Stimulated activated CD4-positive, alpha-beta T cell treated with anti-CD3 and anti-CD28 coated beads, TNF-alpha, amount 100 ng/mL, for 1 hour (primary cell): ENCODE measurements around the gene REV3L.
"Not testable (repeated sequence)": the region's sequence is repeated elsewhere in the genome, so short reads cannot be mapped to it uniquely, and the experiment has no call there.

Experiments
- DNase-seq, 3 donors: peaks; one replicate each; pipeline ENCODE4 v3.0.0-alpha.2; 2020; ENCODE audit warnings: low read depth in 3 of 3, low spot score in 1 of 3

The REV3L gene

DNA sequence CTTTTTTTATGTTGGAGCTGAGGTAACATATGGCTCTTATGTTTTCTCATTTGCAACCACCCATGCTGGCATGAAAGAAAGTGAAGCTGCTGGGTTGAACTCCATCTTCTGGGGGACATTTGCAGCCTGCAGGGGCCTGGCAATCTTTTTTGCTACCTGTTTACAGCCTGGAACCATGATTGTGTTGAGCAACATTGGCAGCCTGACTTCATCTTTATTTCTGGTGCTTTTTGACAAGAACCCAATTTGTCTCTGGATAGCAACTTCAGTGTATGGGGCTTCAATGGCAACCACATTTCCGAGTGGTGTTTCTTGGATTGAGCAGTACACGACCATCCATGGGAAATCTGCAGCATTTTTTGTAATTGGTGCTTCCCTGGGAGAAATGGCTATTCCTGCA, 216.7 kb downstream of the REV3L start:
- DNase-seq, result no peak

DNA sequence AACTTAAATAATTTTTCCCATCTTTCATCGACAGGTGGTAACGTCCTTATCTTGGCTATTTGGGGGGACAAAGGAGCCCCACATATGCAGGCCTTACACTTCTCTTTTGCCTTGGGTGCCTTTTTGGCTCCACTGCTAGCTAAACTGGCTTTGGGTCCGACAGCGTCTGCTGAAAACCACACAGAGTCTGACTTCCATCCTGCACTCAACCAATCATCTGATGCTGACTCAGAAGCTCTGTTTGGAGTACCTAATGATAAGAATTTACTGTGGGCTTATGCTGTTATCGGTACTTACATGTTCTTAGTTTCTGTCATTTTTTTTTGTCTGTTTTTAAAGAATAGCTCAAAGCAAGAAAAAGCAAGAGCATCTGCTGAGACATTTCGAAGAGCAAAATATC, 217.2 kb downstream of the REV3L start:
- no peak for DNase-seq

DNA sequence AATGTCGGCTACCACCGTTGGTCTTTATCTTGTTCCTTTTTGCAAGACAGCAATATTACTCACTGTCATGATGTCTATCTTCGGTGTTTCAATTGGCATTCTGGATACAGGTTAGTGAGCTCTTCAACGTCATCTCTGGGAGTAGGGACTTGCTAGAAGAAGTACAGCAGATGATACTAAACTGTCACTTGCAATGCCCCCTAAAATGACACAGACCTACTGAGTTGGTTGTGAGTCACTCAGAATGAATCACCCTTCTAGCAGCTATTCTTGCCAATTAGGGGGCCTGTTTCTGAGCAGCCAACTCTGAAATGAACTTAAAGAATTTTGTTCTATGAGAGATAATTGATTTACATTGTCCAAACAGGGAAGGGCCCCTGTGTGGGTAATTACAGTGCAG, 219.2 kb downstream of the REV3L start:
- DNase-seq, result no peak

DNA sequence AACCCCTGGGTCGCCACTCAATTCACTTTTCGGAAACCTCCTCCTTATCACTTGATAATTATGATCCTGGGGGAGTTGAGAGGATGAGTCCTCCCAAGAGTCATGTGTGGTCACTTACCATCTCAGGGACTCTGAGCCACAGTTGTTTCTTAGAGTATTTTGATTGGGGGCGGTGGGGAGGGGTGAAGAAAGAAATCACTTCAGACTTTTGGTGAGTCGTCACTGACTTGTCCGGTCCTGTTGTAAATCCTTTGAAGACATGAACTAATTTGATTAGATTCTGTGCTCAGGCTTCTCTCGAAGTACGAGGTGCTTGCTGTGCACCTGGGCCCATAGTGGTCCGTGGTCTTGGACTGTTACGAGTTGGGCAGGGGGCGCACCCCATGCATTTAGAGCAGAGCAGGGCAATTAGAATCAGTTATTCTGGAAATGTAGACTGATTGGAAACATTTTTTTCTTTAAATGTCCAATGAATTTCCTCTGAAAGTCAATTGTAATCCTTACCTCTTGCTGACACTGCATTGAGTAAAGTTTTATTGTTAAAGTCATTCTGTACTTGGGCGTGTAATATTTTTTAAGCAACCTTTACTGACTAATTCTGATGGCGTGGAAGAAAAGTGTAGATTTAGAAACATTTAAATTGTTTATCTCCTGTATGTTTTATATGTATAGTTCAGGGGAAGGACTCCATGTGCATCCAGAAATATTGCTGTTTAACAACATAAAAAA, 222.3 kb downstream of the REV3L start:
- DNase-seq, result no peak

DNA sequence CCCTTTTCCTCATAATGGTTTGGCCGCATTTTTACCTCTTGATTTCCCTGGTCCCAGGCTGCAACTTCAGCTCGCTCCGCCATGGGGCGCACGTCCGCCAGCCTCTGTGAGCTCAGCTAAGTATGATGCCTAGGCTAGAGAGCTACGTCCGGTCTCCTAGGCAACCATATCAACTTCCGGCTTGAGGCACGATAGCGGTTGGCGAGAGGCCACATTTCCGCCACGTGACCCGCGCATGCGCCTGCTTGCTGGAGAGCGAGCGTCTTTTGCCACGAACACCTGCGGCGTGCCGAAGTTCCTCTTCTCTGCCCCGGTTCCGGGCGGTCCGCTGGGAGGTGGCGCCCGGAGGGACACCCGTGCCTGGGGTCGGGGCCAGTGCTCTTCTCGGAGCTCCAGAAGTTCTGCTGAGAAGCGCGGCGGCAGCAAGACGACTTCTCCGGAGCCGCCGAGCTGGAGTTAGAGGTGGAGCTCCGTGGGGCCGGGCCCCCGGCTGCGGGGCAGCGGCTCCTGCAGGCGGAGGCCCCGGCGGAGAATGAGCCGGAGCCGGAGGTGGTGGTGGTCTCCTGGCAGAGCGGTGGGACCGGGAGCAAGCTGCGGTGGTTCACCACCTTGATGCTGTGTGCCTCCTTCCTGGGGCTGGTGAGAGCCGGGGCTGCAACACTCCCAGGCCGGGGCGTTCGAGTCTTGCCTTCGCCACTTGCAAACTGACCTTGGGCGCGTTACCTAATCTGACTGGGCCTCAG, 223.8 kb downstream of the REV3L start:
- DNase-seq, result peak; percentile 96 to 98 (median 98)

DNA sequence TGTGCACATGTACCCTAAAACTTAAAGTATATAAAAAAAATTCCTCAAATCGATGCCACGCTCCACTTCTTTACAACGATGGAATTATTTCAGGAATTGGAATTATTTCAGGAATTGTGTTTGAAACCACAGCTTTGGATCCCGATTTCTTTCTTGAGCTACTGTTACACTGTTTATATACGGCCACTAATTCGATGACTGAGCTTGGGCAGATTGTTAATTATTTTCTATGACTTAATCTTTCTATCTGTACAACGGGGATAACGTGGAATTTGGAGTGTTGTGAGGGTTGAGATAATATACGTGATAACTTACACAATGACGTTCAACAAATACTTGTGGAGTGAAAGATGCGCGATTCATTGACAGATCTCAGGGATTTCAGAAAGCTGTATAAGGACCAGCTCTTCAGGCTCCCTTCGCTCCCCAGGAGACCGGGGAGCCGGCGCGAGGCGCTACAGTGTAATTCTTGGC, 224.4 kb downstream of the REV3L start:
- no peak for DNase-seq

DNA sequence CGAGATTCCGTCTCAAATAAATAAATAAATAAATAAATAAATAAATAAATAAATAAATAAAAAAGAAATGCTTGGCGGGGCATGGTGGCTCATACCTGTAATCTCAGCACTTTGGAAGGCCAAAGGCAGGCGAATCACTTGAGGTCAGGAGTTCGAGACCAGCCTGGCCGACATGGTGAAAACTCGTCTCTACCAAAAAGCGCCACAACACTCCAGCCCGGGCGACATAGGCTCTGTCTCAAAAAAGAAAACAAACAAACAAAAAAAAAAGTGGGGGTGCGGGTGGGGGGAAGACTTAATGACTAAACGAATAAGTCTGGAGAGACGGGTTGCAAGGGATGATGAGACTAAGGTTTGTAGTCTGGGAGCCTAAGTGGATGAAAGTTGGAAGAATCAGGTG, 225.0 kb downstream of the REV3L start:
- no peak for DNase-seq

DNA sequence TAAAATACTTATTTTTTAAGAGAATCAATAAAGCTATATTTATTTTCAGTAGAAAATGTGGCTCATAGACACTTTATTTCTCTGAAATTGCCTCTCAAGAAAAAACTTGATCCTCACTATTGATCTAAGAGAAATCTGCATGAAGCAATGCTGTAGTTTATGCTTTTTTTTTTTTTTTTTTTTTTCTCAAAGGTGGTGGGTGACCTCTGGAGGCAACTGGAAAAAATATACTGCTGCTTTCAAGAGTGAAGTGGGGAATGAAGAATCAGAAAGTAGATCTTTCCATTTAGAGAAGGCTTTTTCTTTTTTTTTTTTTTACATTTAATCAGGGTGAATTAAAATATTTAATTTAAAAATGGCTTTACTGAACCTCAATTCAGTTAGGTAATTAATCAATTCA, 226.4 kb downstream of the REV3L start:
- no peak for DNase-seq

DNA sequence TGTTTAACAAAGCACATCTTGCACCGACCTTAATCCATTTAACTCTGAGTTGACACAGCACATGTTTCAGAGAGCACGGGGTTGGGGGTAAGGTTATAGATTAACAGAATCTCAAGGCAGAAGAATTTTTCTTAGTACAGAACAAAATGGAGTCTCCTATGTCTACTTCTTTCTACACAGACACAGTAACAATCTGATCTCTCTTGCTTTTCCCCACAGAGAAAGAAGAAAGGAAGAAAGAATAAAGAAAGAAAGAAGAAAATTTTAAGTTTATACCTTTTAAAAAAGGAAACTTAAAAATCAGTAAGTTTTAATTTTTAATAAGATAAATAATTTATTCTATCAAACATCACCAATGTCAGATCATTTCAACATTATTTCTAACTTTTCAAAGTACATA, 227.2 kb downstream of the REV3L start:
- DNase-seq, result not testable (repeated sequence)

DNA sequence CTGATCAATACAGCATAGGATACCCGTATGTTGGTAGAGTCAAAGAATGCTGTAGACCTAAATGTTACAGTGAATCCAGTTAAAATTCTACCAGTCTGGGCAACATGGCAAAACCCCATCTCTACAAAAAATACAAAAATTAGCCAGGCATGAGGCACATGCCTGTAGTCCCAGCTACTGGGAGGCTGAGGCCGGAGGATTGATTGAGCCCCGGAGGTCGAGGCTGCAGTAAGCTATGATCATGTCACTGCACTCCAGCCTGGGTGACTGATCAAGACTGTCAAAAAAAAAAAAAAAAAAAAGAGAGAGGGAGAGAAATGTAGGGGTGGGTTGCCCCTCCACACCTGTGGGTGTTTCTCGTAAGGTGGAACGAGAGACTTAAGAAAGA, 228.2 kb downstream of the REV3L start:
- DNase-seq, result no peak

DNA sequence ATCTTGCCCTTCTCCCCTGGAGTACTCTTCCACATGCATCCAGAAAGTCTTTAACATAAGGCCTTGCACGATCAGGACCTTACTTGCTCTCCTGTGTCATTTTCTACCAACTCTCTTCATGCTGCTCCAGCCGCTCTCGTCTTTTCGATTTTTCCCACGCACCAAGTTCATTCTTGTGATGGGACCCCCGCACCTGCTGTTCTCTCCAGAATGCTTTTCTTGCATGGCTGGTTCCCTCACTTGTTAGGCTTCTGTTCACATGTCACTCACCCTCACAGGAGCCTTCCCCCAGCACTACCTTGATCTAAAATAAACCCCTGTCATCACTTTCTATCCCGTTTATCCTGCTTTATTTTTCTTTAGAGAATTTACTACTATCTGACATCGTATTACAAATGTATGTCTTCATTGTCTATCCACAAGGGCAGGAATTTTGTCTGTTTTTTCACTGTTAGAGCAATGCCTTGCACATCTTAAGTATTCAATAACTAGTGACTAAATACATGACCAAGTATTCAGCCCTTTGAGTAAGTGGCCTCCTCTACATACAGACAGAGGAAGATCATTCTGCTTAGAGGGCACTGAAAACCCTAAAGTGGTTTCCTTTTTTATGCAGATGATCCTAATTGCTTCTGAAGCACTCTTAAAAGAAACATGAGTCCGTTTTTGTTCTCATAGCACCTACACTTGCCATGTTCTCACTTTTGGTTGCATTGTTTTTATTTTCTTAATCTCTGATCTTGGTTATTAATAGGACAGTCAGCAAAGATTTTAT, 228.8 kb downstream of the REV3L start:
- DNase-seq, result no peak

DNA sequence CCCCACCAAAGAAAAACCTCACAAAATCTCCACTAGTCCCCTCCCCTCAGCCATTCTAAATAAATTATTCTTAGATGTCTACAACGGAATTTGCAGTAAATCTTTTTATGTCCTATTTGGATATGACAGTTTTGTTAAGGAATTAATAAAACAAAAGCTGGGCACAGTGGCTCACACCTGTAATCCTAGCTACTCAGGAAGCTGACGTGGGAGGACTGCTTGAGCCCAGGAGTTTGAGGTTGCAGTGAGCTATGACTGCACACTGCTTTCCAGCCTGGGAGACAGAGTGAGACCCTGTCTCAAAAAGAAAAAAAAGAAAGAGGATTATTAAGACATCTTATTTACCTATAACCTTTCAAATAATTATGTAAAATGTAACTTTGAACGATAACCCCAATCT, 230.3 kb downstream of the REV3L start:
- DNase-seq, result no peak

DNA sequence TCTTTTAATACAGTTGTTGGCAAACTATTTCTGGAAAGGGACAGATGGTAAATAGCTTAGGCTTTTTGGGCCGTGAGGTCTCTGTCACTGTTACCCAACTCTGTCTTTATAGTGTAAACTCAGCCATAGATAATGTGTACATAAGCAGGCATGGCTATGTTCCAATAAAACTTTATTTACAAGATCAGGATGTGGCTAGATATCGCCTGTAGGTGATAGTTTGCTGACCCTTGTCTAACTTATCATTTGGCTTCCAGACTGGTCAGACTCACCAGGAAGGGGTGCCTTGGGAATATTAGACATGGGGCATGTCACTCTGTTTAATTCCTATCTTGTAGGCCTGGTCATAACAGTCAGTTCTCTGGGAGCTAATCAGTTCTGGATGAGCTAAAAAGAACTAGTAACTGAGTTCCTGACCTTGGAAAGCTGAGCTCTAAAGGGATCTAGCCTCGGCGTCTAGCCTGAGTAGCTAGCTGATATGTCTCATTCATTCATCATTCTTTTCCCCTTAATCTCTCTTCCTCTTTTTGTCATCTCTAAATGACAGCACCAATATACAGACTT, 232.1 kb downstream of the REV3L start:
- DNase-seq, result no peak
